HEK293 (cell line): ENCODE results near the gene FGD6.

ENCODE experiments used
- CTCF ChIP-seq: fragments of 450-650 bp; formaldehyde crosslinking; IDR thresholded peaks from 2 replicates; pipeline ENCODE4 v1.5.1; 2016; ENCODE audit warnings: missing biosample characterization, missing genetic modification characterization
- PRDM1 ChIP-seq: fragments of 450-650 bp; formaldehyde crosslinking; IDR thresholded peaks from 2 replicates; pipeline ENCODE4; 2016; ENCODE audit warnings: missing biosample characterization, missing genetic modification characterization
- REPIN1 ChIP-seq: fragments of 450-650 bp; formaldehyde crosslinking; IDR thresholded peaks from 2 replicates; pipeline ENCODE4 v1.5.1; 2017; ENCODE audit warnings: missing biosample characterization, missing genetic modification characterization, low read depth
- TCF7L2 ChIP-seq: IDR thresholded peaks from 2 replicates; pipeline ENCODE4 v1.6.1; 2011; ENCODE audit warnings: low read depth, mild to moderate bottlenecking, inconsistent platforms, low read length, moderate library complexity, borderline replicate concordance
- ZBTB20 ChIP-seq: fragments of 450-650 bp; formaldehyde crosslinking; IDR thresholded peaks from 2 replicates; pipeline ENCODE4 v1.5.1; 2016; ENCODE audit warnings: missing biosample characterization, missing genetic modification characterization
- ZNF174 ChIP-seq: fragments of 450-650 bp; formaldehyde crosslinking; IDR thresholded peaks from 2 replicates; pipeline ENCODE4 v1.5.0; 2017; ENCODE audit warnings: missing biosample characterization, mild to moderate bottlenecking, missing genetic modification characterization
- ZNF23 ChIP-seq: fragments of 450-650 bp; formaldehyde crosslinking; IDR thresholded peaks from 2 replicates; pipeline ENCODE4 v1.5.1; 2016; ENCODE audit warnings: missing biosample characterization, missing genetic modification characterization, borderline replicate concordance
- ZNF274 ChIP-seq, 2 experiments: fragments of 200-500 bp in 1 of 2; fragments of 450-650 bp in 1 of 2; sonication (Bioruptor generic) in 1 of 2; formaldehyde crosslinking in 1 of 2; IDR thresholded peaks; 2 replicates each; pipeline versions ENCODE4 v1.5.1 to v1.6.1; 2014 to 2016; ENCODE audit warnings: borderline replicate concordance in 1 of 2, inconsistent platforms in 1 of 2, low read length in 1 of 2, missing biosample characterization in 1 of 2, missing genetic modification characterization in 1 of 2
- ZNF302 ChIP-seq: fragments of 450-650 bp; formaldehyde crosslinking; IDR thresholded peaks from 2 replicates; pipeline ENCODE4 v1.5.1; 2016; ENCODE audit warnings: missing biosample characterization, missing genetic modification characterization, low read depth
- ZNF776 ChIP-seq: fragments of 450-650 bp; formaldehyde crosslinking; IDR thresholded peaks from 2 replicates; pipeline ENCODE4 v1.5.0; 2017; ENCODE audit warnings: missing biosample characterization, missing genetic modification characterization, borderline replicate concordance
- ZNF785 ChIP-seq: fragments of 450-650 bp; formaldehyde crosslinking; IDR thresholded peaks from 2 replicates; pipeline ENCODE4 v1.5.1; 2016; ENCODE audit warnings: missing biosample characterization, missing genetic modification characterization
- ZSCAN5A ChIP-seq: fragments of 450-650 bp; formaldehyde crosslinking; IDR thresholded peaks from 2 replicates; pipeline ENCODE4 v1.5.1; 2016; ENCODE audit warnings: missing biosample characterization, missing genetic modification characterization
- TF ChIP-seq, protein P1 (sequence below): fragments of 450-650 bp; formaldehyde crosslinking; IDR thresholded peaks from 2 replicates; pipeline ENCODE4 v1.5.1; 2016; ENCODE audit warnings: missing biosample characterization, missing genetic modification characterization

DNA sequence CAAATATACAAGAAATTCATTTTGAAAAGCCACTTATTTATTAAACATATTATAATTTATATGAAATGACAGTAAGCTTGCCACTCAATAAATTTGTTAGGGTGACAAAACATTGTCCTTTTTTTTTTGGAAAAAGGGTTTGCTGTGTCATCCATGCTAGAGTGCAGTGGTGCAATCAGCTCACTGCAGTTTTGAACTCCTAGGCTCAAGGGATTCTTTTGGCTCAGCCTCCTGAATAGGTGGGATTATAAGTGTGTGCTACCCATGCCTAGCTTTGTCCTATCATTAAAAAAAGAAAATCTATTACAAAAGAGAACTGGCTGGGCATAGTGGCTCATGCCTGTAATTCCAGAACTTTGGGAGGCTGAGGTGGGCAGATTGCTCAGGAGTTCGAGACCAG lies 66.8 kb downstream of the FGD6 start:
- no peak for TF ChIP-seq ZNF274 (IDR thresholded peaks at IDR 0.05; ENCODE audit: low read length)
- TF ChIP-seq ZNF274 (tag by site-specific recombination; IDR thresholded peaks at IDR 0.05; ENCODE audit: borderline replicate concordance), result no peak
- no peak for TF ChIP-seq CTCF (tag by site-specific recombination)
- TF ChIP-seq, protein P1, sequence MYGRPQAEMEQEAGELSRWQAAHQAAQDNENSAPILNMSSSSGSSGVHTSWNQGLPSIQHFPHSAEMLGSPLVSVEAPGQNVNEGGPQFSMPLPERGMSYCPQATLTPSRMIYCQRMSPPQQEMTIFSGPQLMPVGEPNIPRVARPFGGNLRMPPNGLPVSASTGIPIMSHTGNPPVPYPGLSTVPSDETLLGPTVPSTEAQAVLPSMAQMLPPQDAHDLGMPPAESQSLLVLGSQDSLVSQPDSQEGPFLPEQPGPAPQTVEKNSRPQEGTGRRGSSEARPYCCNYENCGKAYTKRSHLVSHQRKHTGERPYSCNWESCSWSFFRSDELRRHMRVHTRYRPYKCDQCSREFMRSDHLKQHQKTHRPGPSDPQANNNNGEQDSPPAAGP (tag by site-specific recombination), result no peak
- no peak for TF ChIP-seq ZBTB20
- TF ChIP-seq ZSCAN5A, result no peak
- no peak for TF ChIP-seq ZNF23 (tag by site-specific recombination)
- no peak for TF ChIP-seq ZNF785 (tag by site-specific recombination)
- no peak for TF ChIP-seq PRDM1 (tag by site-specific recombination)
- no peak for TF ChIP-seq ZNF174 (tag by site-specific recombination)
- TF ChIP-seq ZNF302, result no peak
- TF ChIP-seq ZNF776, result no peak
- TF ChIP-seq TCF7L2, result no peak
- TF ChIP-seq REPIN1 (tag by site-specific recombination), result no peak
